ENCODE data around the gene BCAS1. TPM values are rescaled to one million over a fixed set of nuclear protein-coding genes. Genes with fewer than 3 reads are reported as not detected.

Gene BCAS1
- total RNA-seq, 1 experiment from 2014 or later: 0.11 TPM

- no peaks in the 10 kb centered on the region for H3K36me3 ChIP-seq (ENCODE audit: insufficient read depth, low read length)
- peaks cover 11% of the 10 kb centered on the region; the same call in 1 of the 2 replicates for H3K4me1 ChIP-seq (ENCODE audit: low read length)
- H3K9ac ChIP-seq (ENCODE audit: low read length): no peak overlapping the region
- H3K4me2 ChIP-seq (ENCODE audit: low read depth, low read length, poor library complexity, severe bottlenecking): no peak overlapping the region
- no peaks in the 10 kb centered on the region for H3K79me2 ChIP-seq (ENCODE audit: low read length)
- H2AFZ ChIP-seq (ENCODE audit: low read length): no peak overlapping the region
- H3K4me3 ChIP-seq (ENCODE audit: low read length): no peak overlapping the region
- H3K9me3 ChIP-seq (ENCODE audit: low read length): no peaks in the 10 kb centered on the region
- no peaks in the 10 kb centered on the region for H3K27me3 ChIP-seq (ENCODE audit: low read length)
- no peak for DNase-seq
- H3K27ac ChIP-seq (ENCODE audit: low read length): no peak overlapping the region
- no peaks in the 10 kb centered on the region for H4K20me1 ChIP-seq (ENCODE audit: insufficient read depth, low read depth, low read length)
- H3K9me2 ChIP-seq (replicated peaks; ENCODE audit: insufficient read depth, low read length): no peaks in the 10 kb centered on the region
Observed at GRCh38 chr20:53942973-53943372, 127.4 kb downstream of the BCAS1 start.

- H3K4me3 ChIP-seq (ENCODE audit: low read length): no peak overlapping the region
- H3K4me1 ChIP-seq (ENCODE audit: low read length): peaks cover 11% of the 10 kb centered on the region; the same call in 1 of the 2 replicates
- no peak overlapping the region for H3K27ac ChIP-seq (ENCODE audit: low read length)
- no peaks in the 10 kb centered on the region for H3K9me2 ChIP-seq (replicated peaks; ENCODE audit: insufficient read depth, low read length)
- no peak for DNase-seq
- H3K79me2 ChIP-seq (ENCODE audit: low read length): no peaks in the 10 kb centered on the region
- no peak overlapping the region for H3K9ac ChIP-seq (ENCODE audit: low read length)
- no peaks in the 10 kb centered on the region for H4K20me1 ChIP-seq (ENCODE audit: insufficient read depth, low read depth, low read length)
- H3K27me3 ChIP-seq (ENCODE audit: low read length): no peaks in the 10 kb centered on the region
- H3K36me3 ChIP-seq (ENCODE audit: insufficient read depth, low read length): no peaks in the 10 kb centered on the region
- no peak overlapping the region for H2AFZ ChIP-seq (ENCODE audit: low read length)
- no peak overlapping the region for H3K4me2 ChIP-seq (ENCODE audit: low read depth, low read length, poor library complexity, severe bottlenecking)
- no peaks in the 10 kb centered on the region for H3K9me3 ChIP-seq (ENCODE audit: low read length)
Observed at GRCh38 chr20:53942472-53942816, 128.0 kb downstream of the BCAS1 start.

GRCh38 chr20:53941680-53942471 lies 128.5 kb downstream of the BCAS1 start:
- H4K20me1 ChIP-seq (ENCODE audit: insufficient read depth, low read depth, low read length): no peaks in the 10 kb centered on the region
- H2AFZ ChIP-seq (ENCODE audit: low read length): no peak overlapping the region
- H3K9ac ChIP-seq (ENCODE audit: low read length): no peak overlapping the region
- no peaks in the 10 kb centered on the region for H3K36me3 ChIP-seq (ENCODE audit: insufficient read depth, low read length)
- no peaks in the 10 kb centered on the region for H3K9me3 ChIP-seq (ENCODE audit: low read length)
- no peak overlapping the region for H3K27ac ChIP-seq (ENCODE audit: low read length)
- H3K27me3 ChIP-seq (ENCODE audit: low read length): no peaks in the 10 kb centered on the region
- no peak for DNase-seq
- H3K4me1 ChIP-seq (ENCODE audit: low read length): peaks cover 11% of the 10 kb centered on the region; the same call in 1 of the 2 replicates
- H3K9me2 ChIP-seq (replicated peaks; ENCODE audit: insufficient read depth, low read length): no peaks in the 10 kb centered on the region
- no peak overlapping the region for H3K4me3 ChIP-seq (ENCODE audit: low read length)
- H3K79me2 ChIP-seq (ENCODE audit: low read length): no peaks in the 10 kb centered on the region
- no peak overlapping the region for H3K4me2 ChIP-seq (ENCODE audit: low read depth, low read length, poor library complexity, severe bottlenecking)

- H4K20me1 ChIP-seq (ENCODE audit: insufficient read depth, low read depth, low read length): no peaks in the 10 kb centered on the region
- H3K79me2 ChIP-seq (ENCODE audit: low read length): no peaks in the 10 kb centered on the region
- no peak overlapping the region for H3K9ac ChIP-seq (ENCODE audit: low read length)
- H3K27ac ChIP-seq (ENCODE audit: low read length): no peak overlapping the region
- no peaks in the 10 kb centered on the region for H3K9me3 ChIP-seq (ENCODE audit: low read length)
- H3K36me3 ChIP-seq (ENCODE audit: insufficient read depth, low read length): no peaks in the 10 kb centered on the region
- H3K4me3 ChIP-seq (ENCODE audit: low read length): no peak overlapping the region
- H3K4me2 ChIP-seq (ENCODE audit: low read depth, low read length, poor library complexity, severe bottlenecking): peak overlapping the region; percentile 28
- no peaks in the 10 kb centered on the region for H3K9me2 ChIP-seq (replicated peaks; ENCODE audit: insufficient read depth, low read length)
- H2AFZ ChIP-seq (ENCODE audit: low read length): peak overlapping the region; percentile 10; the same call in 1 of the 2 replicates
- DNase-seq: no peak
- no peaks in the 10 kb centered on the region for H3K27me3 ChIP-seq (ENCODE audit: low read length)
- peaks cover 11% of the 10 kb centered on the region; the same call in 1 of the 2 replicates for H3K4me1 ChIP-seq (ENCODE audit: low read length)
Observed at GRCh38 chr20:53940907-53941545, 129.4 kb downstream of the BCAS1 start.

DNA sequence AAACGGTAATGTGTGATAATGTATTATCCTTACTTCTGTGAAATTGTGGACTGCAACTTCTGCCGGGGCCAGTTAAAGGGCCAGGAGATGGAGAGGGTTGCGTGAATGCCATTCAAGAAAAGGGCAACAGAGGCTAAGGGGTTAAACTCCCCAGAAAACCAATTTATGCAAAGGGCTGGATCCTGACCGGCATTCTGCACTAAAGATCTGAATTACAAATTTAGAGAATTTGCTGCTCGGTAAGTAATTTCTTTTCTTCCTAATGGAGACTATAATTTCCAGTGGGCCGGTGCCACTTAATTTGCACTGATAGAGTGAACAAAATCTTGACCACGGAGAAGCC lies 130.1 kb downstream of the BCAS1 start:
- Histone ChIP-seq H3K27ac (ENCODE audit: low read length) (no peak overlapping the region), H3K4me1 (ENCODE audit: low read length) (peaks cover 11% of the 10 kb centered on the region), H3K79me2 (ENCODE audit: low read length) (no peaks in the 10 kb centered on the region), H2AFZ (ENCODE audit: low read length) (peak overlapping the region; percentile 10; the same call in 1 of the 2 replicates), H3K27me3 (ENCODE audit: low read length) (no peaks in the 10 kb centered on the region), H4K20me1 (ENCODE audit: insufficient read depth, low read depth, low read length) (no peaks in the 10 kb centered on the region), H3K4me2 (ENCODE audit: low read depth, low read length, poor library complexity, severe bottlenecking) (peak overlapping the region; percentile 28), H3K9me3 (ENCODE audit: low read length) (no peaks in the 10 kb centered on the region), H3K9me2 (replicated peaks; ENCODE audit: insufficient read depth, low read length) (no peaks in the 10 kb centered on the region), H3K36me3 (ENCODE audit: insufficient read depth, low read length) (no peaks in the 10 kb centered on the region), H3K4me3 (ENCODE audit: low read length) (no peak overlapping the region), H3K9ac (ENCODE audit: low read length) (peak overlapping the region; percentile 21; the same call in 1 of the 2 replicates)
- no peak for DNase-seq

GRCh38 chr20:53939572-53940359 lies 130.6 kb downstream of the BCAS1 start:
- H3K36me3 ChIP-seq (ENCODE audit: insufficient read depth, low read length): no peaks in the 10 kb centered on the region
- H3K9me2 ChIP-seq (replicated peaks; ENCODE audit: insufficient read depth, low read length): no peaks in the 10 kb centered on the region
- H3K27me3 ChIP-seq (ENCODE audit: low read length): no peaks in the 10 kb centered on the region
- H3K4me1 ChIP-seq (ENCODE audit: low read length): peaks cover 17% of the 10 kb centered on the region
- no peaks in the 10 kb centered on the region for H3K9me3 ChIP-seq (ENCODE audit: low read length)
- peak; percentile 89 for DNase-seq
- peak overlapping the region; percentile 28 for H3K4me2 ChIP-seq (ENCODE audit: low read depth, low read length, poor library complexity, severe bottlenecking)
- H4K20me1 ChIP-seq (ENCODE audit: insufficient read depth, low read depth, low read length): no peaks in the 10 kb centered on the region
- no peak overlapping the region for H3K27ac ChIP-seq (ENCODE audit: low read length)
- peak overlapping the region; percentile 21; the same call in 1 of the 2 replicates for H3K9ac ChIP-seq (ENCODE audit: low read length)
- no peaks in the 10 kb centered on the region for H3K79me2 ChIP-seq (ENCODE audit: low read length)
- H3K4me3 ChIP-seq (ENCODE audit: low read length): no peak overlapping the region
- no peak overlapping the region for H2AFZ ChIP-seq (ENCODE audit: low read length)

DNA sequence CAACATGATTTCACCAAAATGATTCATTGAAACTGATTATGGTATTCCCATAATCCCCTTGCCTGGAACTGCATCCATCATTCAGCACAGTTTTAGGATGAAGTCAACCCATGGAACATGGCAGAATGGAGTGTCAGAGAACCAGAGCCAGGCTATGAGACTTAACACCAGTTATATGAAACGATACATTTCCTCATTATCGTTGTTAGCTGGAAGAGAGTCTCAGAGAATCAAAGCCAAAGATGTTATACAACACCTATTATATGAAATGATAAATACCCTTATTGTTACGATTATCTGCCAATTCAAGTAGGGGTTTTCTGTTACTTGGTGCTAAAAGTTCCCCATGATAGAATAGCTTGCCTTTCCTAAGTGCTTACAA lies 131.2 kb downstream of the BCAS1 start:
- Histone ChIP-seq H4K20me1 (ENCODE audit: insufficient read depth, low read depth, low read length) (no peaks in the 10 kb centered on the region), H3K9me3 (ENCODE audit: low read length) (no peaks in the 10 kb centered on the region), H3K4me2 (ENCODE audit: low read depth, low read length, poor library complexity, severe bottlenecking) (no peak overlapping the region), H3K27me3 (ENCODE audit: low read length) (no peaks in the 10 kb centered on the region), H3K9ac (ENCODE audit: low read length) (no peak overlapping the region), H3K4me1 (ENCODE audit: low read length) (peaks cover 23% of the 10 kb centered on the region), H3K79me2 (ENCODE audit: low read length) (no peaks in the 10 kb centered on the region), H3K27ac (ENCODE audit: low read length) (no peak overlapping the region), H3K9me2 (replicated peaks; ENCODE audit: insufficient read depth, low read length) (no peaks in the 10 kb centered on the region), H2AFZ (ENCODE audit: low read length) (no peak overlapping the region), H3K4me3 (ENCODE audit: low read length) (no peak overlapping the region), H3K36me3 (ENCODE audit: insufficient read depth, low read length) (no peaks in the 10 kb centered on the region)
- DNase-seq: no peak

- H3K9me3 ChIP-seq (ENCODE audit: low read length): no peaks in the 10 kb centered on the region
- no peak overlapping the region for H3K4me2 ChIP-seq (ENCODE audit: low read depth, low read length, poor library complexity, severe bottlenecking)
- DNase-seq: no peak
- no peaks in the 10 kb centered on the region for H3K36me3 ChIP-seq (ENCODE audit: insufficient read depth, low read length)
- no peak overlapping the region for H3K9ac ChIP-seq (ENCODE audit: low read length)
- no peak overlapping the region for H3K27ac ChIP-seq (ENCODE audit: low read length)
- H3K79me2 ChIP-seq (ENCODE audit: low read length): no peaks in the 10 kb centered on the region
- no peak overlapping the region for H3K4me3 ChIP-seq (ENCODE audit: low read length)
- H4K20me1 ChIP-seq (ENCODE audit: insufficient read depth, low read depth, low read length): no peaks in the 10 kb centered on the region
- no peak overlapping the region for H2AFZ ChIP-seq (ENCODE audit: low read length)
- H3K9me2 ChIP-seq (replicated peaks; ENCODE audit: insufficient read depth, low read length): no peaks in the 10 kb centered on the region
- no peaks in the 10 kb centered on the region for H3K27me3 ChIP-seq (ENCODE audit: low read length)
- peaks cover 25% of the 10 kb centered on the region for H3K4me1 ChIP-seq (ENCODE audit: low read length)
Observed at GRCh38 chr20:53938739-53939138, 131.7 kb downstream of the BCAS1 start.

Data from Karpas-422 (cell line).